ENCODE measurements around the gene BORCS6.
A peak's percentile ranks its signal among the peaks of the same experiment; 100 is the strongest.

DNA sequence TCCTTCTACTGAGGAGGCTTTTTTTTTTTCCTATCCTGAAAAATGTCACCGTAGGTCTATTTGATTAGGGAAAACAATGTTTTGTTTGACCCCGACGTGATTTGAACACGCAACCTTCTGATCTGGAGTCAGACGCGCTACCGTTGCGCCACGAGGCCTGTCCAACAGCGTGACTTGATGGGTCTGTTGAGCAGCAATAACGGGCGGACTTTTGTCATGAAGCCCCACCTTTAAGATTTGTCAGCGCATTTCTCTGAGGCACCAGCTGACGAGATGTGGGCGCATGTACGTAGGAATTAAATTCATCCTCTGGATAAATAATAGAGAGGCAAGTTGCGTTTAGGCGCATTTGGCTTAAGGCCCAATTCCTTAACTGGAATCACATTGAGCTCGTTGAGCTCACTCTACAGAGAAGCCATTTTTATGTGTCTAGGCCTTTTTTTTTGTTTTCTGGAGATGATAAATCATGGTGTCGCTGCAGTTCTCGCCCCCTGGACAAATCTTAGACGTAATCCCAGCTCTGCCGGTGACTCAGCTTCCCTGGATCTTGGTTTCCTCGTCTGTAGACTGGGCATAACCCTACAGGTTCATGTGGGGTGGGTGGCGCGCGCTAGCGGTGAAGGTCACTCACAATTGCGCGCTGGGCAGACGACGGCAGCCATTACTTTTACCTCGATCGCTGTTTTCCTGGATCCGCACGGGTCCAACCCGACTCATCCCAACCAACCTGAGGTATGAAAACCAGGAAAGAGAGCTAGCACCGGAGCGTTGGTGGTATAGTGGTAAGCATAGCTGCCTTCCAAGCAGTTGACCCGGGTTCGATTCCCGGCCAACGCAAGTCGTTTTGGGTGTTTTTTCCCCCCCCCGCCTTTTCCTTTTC is 31.0 kb upstream of the BORCS6 start:
- no peak for TF ChIP-seq CTCF (IDR thresholded peaks at IDR 0.05)
- peak in 2 of 4 donors; percentile 12 to 15 for TF ChIP-seq POLR2A (IDR thresholded peaks at IDR 0.05)

Measured in esophagus squamous epithelium (tissue), 4 donors.